Endothelial cell (in vitro differentiated cells): ENCODE data around the gene ALKBH4. TPM values are rescaled to one million over a fixed set of nuclear protein-coding genes. Genes with fewer than 3 reads are reported as not detected.
A peak's percentile ranks its signal among the peaks of the same experiment; 100 is the strongest.

Experiments
- DNase-seq: peaks from one replicate; pipeline ENCODE4 v3.0.0; 2021; ENCODE audit warnings: low spot score
- H3K27ac Mint-ChIP-seq: one replicate; pipeline ENCODE4 v1.8.0; 2021; ENCODE audit warnings: mixed read lengths, inconsistent platforms; ENCODE audit not compliant: unreplicated experiment
- H3K27me3 Mint-ChIP-seq: one replicate; pipeline ENCODE4 v1.8.0; 2021; ENCODE audit warnings: mild to moderate bottlenecking, moderate library complexity, mixed read lengths, inconsistent platforms; ENCODE audit not compliant: unreplicated experiment
- H3K36me3 Mint-ChIP-seq: one replicate; pipeline ENCODE4 v1.8.0; 2021; ENCODE audit warnings: mild to moderate bottlenecking, low read depth, mixed read lengths, inconsistent platforms; ENCODE audit not compliant: unreplicated experiment
- H3K4me1 Mint-ChIP-seq: one replicate; pipeline ENCODE4 v1.8.0; 2021; ENCODE audit warnings: mild to moderate bottlenecking, mixed read lengths, inconsistent platforms; ENCODE audit not compliant: unreplicated experiment
- H3K4me3 Mint-ChIP-seq: one replicate; pipeline ENCODE4 v1.8.0; 2021; ENCODE audit warnings: mild to moderate bottlenecking, mixed read lengths, inconsistent platforms; ENCODE audit not compliant: unreplicated experiment
- H3K9me3 Mint-ChIP-seq: one replicate; pipeline ENCODE4 v1.8.0; 2021; ENCODE audit warnings: mixed read lengths, inconsistent platforms; ENCODE audit not compliant: unreplicated experiment
- CTCF ChIP-seq: fragments of 200-600 bp; sonication (generic); IDR thresholded peaks from one replicate; pipeline ENCODE4 v1.5.0; 2021; ENCODE audit warnings: antibody characterized with exemption; ENCODE audit not compliant: unreplicated experiment
- total RNA-seq: library from RNA; stranded (reverse); fragmentation: NEBNext Ultra II Directional; extraction: Animal tissue kit (Norgen Biotek cat#: 25700); gene quantifications from one replicate; pipeline ENCODE4 v1.2.1, GENCODE V29; 2021; ENCODE audit not compliant: unreplicated experiment

The ALKBH4 gene
- total RNA-seq, 1 donor from 2014 or later: 11.5 TPM

GRCh38 chr7:102433219-102434038, 31.2 kb downstream of the ALKBH4 start, which contains the start of gene ORAI2:
Gene ORAI2, plus strand, starts transcription at chr7:102433575. Its CDS starts 5,382 bp downstream, at chr7:102438957.
- DNase-seq: peak; percentile 85
- Mint-ChIP-seq H3K27me3 (peaks cover 15% of the 10 kb centered on the region), H3K4me3 (peak within 1 kb of the TSS; percentile 91), H3K27ac (peak within 1 kb of the TSS; percentile 75), H3K4me1 (peaks cover 14% of the 10 kb centered on the region), H3K36me3 (peaks cover 11% of the 10 kb centered on the region), H3K9me3 (no peaks in the 10 kb centered on the region)
- no peak for TF ChIP-seq CTCF

- no peak for DNase-seq
- no peaks in the 10 kb centered on the region for H3K9me3 Mint-ChIP-seq
- peak overlapping the region; percentile 61 for H3K27ac Mint-ChIP-seq
- TF ChIP-seq CTCF: no peak
- H3K4me3 Mint-ChIP-seq: peak overlapping the region; percentile 84
- peaks cover 14% of the 10 kb centered on the region for H3K4me1 Mint-ChIP-seq
- H3K27me3 Mint-ChIP-seq: peaks cover 15% of the 10 kb centered on the region
- peaks cover 11% of the 10 kb centered on the region for H3K36me3 Mint-ChIP-seq
These were observed 32.0 kb downstream of the ALKBH4 start for GRCh38 chr7:102432442-102433218.

- Mint-ChIP-seq H3K4me3 (no peak overlapping the region), H3K27ac (peak overlapping the region; percentile 80), H3K4me1 (peaks cover 14% of the 10 kb centered on the region), H3K36me3 (peaks cover 13% of the 10 kb centered on the region), H3K9me3 (no peaks in the 10 kb centered on the region), H3K27me3 (peaks cover 15% of the 10 kb centered on the region)
- DNase-seq: no peak
- no peak for TF ChIP-seq CTCF
These were observed 32.9 kb downstream of the ALKBH4 start for GRCh38 chr7:102431617-102432298.

GRCh38 chr7:102429141-102429899, 35.3 kb downstream of the ALKBH4 start:
- Mint-ChIP-seq H3K9me3 (no peaks in the 10 kb centered on the region), H3K36me3 (peaks cover 22% of the 10 kb centered on the region), H3K4me3 (peak overlapping the region; percentile 7), H3K4me1 (peaks cover 9% of the 10 kb centered on the region), H3K27ac (peak overlapping the region; percentile 37), H3K27me3 (peaks cover 10% of the 10 kb centered on the region)
- TF ChIP-seq CTCF: no peak
- no peak for DNase-seq
